Pons (tissue), 1 donor: ENCODE data around the gene MYOCD.

Experiments used
- DNase-seq: peaks from one replicate; pipeline ENCODE4 v3.0.0-alpha.2; 2016; ENCODE audit warnings: low spot score

Gene MYOCD

GRCh38 chr17:12643822-12644221 lies 21.9 kb upstream of the MYOCD start:
- DNase-seq: no peak

- no peak for DNase-seq
Observed at GRCh38 chr17:12644623-12645022, 21.1 kb upstream of the MYOCD start.

DNA sequence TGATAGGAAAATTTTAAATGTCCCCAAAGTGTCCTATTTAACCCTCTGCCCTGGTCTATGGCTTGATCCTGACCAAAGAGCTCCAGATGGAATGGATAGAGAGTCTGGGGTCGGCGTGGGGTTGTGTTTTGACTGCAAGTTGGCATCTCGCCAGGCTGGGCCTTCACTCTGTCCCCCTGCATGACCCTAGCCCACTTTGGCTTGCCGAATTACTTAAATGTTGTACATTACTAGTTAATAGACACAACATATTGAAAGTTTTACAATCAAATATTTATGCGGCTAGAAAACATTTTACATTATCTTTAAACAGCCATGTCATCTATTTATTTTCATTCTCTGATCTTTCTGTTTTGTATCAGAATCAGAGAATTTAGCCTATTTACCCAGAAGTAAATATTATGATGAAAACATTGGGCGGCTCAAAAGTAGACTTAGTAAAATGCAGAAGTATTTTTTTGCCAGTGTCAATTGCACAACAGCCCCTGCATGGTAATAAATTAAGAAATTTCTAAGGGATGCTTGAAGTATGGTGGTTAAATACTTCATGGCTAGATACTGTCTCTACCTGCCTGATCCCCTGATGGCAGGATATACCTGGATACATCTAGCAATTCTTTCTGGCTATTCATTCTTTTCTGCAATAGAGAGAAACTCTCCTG lies 18.8 kb upstream of the MYOCD start:
- no peak for DNase-seq

- DNase-seq: no peak
Observed at GRCh38 chr17:12648498-12648897, 17.2 kb upstream of the MYOCD start.

- no peak for DNase-seq
Observed at GRCh38 chr17:12655936-12656335, 9.8 kb upstream of the MYOCD start.

- no peak for DNase-seq
Observed at GRCh38 chr17:12656354-12656753, 9.3 kb upstream of the MYOCD start.

- no peak for DNase-seq
Observed at GRCh38 chr17:12659500-12659899, 6.2 kb upstream of the MYOCD start.

GRCh38 chr17:12664252-12664651 lies 1.4 kb upstream of the MYOCD start:
- DNase-seq: no peak

DNA sequence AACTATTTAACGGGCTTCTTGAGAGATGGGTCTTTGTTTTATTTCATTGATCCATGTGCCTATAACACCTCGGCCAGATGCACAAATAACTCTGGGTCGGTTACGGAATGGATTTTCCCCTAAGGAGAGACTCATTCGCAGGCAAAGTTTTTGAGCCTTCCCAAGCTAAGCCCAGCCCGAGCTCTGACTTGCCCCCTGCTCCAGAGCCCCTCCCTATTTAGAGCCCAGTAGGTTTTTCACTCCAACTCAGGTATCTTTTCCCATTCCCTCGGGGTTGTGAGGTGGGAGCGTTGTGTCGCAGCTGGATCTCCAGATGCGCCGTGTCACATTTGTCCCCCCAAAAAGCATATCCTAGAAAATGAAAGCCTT lies 812 bp upstream of the MYOCD start:
- no peak for DNase-seq

DNA sequence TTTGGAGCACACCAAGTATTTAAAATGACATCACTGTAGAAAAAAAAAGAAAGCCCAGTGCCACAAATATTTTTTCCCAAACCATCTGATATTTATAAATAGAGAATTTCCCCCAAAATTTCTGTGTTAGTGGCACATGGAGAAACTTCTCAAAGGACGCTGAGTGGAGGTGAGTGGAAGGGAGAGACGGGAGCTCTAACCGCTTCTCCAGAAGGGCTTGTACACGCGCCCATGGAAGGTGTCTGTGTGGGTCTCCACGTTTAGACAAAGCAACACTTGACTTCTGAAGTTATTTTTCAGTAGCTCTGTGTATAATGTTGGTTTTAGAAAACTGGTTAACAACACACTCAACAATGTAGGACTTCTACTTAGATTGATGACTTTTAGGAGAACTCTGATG lies 1.0 kb downstream of the MYOCD start:
- DNase-seq: no peak

GRCh38 chr17:12667299-12667958 lies 1.7 kb downstream of the MYOCD start:
- DNase-seq: peak; percentile 75

DNA sequence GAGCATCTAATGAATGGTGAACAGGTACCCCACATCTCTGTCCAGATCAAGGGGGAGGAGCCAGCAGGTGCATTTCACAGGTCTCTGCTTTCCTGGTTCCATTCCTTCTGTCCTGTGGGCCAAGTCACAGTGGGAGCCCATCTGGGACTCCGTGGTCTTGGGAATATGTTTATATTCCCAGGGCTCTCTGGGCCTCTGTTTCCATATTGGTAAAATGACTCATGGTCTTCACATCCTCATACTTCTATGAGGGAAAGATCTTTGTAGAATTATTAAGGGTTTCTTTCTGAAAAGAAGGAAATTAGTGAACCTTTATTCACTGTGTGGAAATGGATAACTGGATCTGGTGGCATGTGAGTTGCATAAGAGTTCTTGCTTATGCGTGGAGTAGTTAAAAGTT lies 6.2 kb downstream of the MYOCD start:
- no peak for DNase-seq

DNA sequence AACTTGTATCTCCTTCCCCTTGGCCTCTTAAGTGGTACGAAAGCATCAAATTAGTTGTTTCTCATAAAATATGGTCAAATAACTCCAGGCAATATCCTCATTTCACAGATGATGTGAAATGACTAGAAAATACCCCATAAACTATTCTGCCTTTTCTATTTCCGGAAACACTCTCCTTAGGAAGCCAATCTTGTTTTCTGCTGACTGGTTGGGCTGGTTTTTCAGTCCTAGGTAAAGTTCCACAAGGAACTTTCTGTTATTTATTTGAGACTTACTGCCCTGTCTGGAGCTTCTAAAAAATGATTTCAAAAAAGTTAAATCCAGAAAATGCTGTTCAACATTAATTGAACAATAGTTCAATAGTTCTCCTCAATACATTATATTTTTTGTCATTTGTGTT lies 7.3 kb downstream of the MYOCD start:
- no peak for DNase-seq

DNA sequence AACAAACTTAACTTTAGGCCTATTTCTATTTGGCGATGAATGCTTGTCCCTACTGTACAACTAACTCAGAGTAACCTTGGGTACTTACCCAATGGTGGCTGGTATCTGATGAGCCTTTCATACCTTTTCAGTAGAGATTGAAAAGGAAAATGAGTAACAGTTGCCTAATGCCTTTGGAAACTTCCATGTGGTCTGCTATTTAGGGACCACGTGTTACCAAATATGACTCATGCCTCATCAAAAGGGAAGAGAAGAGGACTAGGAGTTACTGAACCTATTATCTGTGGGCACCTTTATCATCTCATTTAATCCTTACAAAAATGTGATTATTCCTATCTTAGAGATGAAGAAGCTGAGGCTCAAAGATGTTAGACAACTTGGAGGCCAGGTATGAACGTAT lies 8.1 kb downstream of the MYOCD start:
- DNase-seq: no peak

GRCh38 chr17:12680407-12680897 lies 14.8 kb downstream of the MYOCD start:
- DNase-seq: no peak

DNA sequence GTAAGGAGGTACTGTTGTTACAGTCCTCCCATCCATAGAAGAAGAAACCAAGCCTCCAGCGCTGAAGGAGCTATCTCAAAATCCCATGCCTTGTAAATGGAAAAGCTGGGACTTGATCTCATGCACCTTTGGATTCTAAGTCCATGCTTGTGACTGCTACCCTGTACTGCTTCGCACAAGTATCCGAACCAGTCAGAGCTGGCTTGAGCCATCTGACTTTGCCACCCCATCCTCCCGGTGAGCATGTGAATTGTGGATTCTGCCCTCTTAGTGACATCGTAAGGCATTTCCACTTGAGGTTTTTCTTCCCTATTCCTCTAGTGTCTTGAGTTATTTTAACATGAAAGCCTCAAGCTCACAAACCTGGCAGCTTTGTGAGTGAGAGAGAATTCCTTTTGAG lies 15.3 kb downstream of the MYOCD start:
- no peak for DNase-seq

DNA sequence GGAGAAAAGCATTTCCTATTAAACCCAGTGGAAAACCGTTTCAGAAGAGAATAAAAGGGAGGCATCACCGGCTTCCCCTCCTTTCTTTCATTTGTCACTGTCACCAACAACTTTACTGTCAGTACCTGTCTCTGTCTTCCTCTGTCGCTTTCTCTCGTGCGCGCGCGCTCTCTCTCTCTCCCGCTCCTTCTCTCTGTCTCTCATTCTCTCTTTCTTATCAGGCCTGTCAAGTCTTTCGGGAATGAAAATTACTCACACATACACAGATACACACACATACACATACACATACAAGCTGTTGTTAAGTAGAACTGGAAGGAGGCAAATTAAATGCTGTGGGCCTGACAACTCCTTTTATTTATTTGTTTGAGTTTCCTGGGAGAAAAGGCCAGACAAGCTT lies 17.6 kb downstream of the MYOCD start:
- DNase-seq: no peak

GRCh38 chr17:12686486-12686885 lies 20.8 kb downstream of the MYOCD start:
- no peak for DNase-seq

GRCh38 chr17:12688382-12688781 lies 22.7 kb downstream of the MYOCD start:
- no peak for DNase-seq

DNA sequence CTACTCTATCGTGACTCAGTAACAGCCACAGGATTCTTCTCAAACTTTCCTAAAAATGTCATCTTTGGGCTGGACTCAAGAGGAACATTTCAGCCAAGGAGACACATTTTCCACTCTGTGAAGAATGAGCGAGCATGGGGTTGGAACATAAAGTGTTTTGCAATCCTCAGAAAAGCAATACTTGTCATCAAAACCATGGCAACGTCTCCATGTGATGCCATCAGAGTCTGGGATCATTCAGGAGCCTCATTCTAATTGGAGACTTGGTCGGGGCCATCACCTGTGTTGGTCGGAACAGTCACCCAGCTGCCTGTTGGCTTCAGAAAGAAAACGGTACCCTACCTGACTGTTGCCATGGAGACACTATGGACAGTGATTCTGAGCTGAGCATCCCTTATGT lies 25.5 kb downstream of the MYOCD start:
- DNase-seq: no peak

DNA sequence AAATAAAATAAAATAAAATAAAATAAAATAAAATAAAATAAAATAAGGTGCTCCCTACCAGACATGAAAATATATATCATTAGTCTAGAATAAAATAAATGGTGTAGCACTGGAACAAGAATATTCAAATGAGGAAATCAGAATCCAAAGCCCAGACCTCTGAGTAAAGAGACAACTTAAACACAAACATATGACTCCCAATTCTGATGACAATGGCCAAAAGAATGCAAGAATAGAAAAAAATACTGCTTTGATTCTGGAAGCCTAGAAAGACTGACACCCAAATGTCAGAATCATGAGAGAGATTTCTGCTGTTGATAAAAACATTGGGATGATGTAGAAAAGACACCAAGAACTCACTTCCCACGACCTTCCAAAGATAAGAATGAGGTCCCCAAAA lies 27.9 kb downstream of the MYOCD start:
- DNase-seq: no peak

GRCh38 chr17:12706070-12706469 lies 40.4 kb downstream of the MYOCD start:
- DNase-seq: no peak

GRCh38 chr17:12709063-12709462 lies 43.4 kb downstream of the MYOCD start:
- no peak for DNase-seq

DNA sequence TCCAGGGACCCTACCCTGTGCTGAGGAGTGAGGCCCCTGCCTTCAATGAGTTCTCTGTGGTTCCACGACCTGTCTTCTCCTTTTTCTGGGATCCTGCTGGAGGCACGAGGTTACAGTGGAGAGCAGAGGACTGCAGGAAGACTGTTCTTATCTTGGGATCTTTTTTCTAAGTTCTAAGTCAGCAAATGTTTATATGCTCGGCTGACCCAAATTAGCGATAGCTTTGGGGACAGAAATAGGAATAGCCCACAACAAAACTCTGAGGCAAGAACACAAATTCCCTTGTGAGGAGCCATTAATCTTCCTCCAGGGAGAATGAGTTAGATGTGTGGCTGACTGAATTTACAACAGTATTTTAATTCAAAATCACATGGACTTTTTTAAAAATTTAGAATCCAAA lies 46.7 kb downstream of the MYOCD start:
- no peak for DNase-seq
